ENCODE data around the gene PACRG.

Gene PACRG

GRCh38 chr6:163094881-163095280 lies 367.1 kb downstream of the PACRG start:
- no peak for DNase-seq

DNA sequence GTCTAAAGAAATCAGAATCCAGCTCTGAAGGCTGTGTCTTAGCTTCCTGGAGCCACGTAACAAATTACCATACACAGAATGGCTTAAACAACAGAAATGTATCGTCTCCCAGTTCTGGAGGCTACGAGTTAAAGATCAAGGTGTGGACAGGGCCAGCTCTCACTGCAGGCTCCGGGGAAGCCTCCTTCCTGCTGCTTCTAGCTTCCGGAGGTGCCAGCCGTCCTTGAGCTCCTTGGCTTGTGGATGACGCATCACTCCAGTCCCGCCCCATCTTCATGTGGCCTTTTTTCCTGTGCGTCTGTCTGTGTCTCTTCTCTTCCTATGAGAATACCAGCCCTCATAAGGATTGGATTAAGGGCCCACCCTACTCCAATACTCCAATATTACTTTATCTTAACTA lies 367.6 kb downstream of the PACRG start:
- no peak for DNase-seq

DNA sequence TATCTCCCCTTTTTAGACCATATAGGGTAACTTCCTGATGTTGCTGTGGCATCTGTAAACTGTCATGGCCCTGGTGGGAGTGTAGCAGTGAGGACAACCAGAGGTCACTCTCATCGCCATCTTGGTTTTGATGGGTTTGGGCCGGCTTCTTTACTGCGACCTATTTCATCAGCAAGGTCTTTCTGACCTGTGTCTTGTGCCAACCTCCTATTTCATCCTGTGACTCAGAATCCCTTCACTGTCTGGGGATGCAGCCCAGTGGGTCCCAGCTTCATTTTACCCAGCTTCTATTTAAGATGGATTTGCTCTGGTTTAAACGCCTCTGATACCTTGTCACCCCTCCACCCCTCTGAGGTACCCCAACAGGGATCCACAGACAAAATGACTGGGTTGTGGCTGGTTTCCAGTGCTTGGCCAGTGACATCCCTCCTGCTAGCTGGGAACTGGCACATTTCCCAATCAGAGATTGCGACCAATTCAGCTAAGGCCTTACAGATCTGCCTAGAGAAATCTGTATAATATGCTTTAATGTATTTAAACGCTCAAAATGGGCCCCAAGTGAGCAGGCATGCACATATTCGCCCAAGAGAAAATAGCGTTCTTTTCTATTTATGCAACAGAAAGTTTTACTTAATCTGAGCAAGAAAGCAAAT lies 371.2 kb downstream of the PACRG start:
- no peak for DNase-seq

DNA sequence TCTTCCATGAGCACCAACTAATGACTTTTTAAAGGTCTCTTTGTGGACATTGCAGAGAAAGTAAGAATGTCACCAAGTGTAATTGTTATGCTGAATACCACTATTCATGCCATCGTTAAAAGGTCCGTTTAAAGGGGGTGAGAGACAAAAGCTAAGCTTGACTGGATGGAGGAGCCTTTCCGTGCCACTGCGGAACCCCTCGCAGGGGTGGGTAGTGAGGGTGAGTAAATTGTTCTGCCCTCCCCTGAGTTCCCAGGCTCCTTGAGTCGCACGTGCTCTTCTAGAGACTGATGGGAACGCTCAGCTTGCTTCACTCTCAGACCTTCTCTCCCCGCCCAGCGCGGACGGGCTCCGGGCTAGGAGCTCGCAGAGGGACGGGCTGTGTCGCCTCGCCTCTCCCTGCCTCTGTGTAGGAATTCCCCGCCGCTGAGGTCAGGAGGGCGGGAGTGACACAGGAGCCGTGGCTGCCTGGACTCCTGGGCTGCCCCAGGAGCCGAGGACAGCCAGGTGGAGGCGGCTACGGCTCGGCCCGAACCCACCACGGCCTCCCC lies 371.9 kb downstream of the PACRG start:
- DNase-seq = no peak

DNA sequence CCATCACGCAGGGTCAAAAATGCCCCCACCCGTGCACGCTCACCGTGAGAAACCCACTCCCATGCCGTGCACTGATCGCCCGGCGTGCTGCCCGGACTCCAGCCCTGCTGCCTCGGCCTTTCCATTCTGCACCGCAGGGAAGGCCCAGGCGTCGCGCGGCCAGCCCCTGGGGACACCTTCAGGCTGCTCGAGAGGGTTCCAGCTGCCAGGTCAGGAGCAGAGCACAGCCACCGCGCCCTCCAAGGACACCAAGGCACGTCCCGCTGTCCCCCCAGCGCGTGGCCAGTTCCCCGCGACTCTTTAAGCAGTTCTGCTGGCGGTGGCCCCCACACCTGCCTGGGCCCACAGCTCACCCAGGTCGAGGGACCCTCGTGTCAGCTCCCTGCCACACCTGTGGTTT lies 372.5 kb downstream of the PACRG start:
- no peak for DNase-seq

GRCh38 chr6:163113358-163113962 lies 385.7 kb downstream of the PACRG start:
- no peak for DNase-seq

DNA sequence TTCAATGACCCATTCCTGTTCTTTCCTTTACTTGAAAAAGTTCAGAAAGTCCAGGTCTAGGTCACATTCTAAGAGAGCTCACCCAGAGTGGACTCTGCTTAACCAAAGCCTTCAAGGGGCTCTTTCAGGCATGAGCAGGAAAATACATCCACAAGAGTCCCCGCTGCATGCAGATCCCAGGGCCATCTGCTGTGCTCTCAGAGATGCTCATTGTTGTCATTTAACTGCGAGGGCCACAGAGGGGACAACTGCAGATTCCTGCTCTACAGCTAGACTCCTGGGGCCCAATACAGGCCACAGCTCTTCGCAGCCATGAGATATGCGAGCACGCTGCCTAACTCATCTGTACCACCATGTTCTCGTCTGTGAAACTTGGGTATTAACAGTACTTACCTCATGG lies 391.2 kb downstream of the PACRG start:
- DNase-seq = no peak

DNA sequence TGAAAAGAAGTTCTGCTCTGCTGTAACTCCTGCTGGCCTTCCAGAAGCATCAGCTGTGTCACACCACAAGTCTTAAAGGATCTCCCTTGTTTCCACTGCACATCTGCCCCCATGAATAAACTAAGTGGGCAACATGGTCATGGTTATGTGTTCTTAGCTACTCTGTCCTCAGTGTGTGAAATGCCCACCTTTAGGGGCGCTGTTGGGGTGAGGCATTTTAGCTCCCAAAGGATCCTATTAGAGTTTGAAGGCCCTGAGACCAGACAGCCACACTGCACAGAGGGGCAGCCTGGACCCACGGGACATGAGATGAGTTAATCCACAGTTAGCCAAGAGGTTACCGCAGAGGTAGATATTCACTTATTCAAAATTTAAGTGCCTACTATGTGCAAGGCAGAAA lies 392.4 kb downstream of the PACRG start:
- no peak for DNase-seq

DNA sequence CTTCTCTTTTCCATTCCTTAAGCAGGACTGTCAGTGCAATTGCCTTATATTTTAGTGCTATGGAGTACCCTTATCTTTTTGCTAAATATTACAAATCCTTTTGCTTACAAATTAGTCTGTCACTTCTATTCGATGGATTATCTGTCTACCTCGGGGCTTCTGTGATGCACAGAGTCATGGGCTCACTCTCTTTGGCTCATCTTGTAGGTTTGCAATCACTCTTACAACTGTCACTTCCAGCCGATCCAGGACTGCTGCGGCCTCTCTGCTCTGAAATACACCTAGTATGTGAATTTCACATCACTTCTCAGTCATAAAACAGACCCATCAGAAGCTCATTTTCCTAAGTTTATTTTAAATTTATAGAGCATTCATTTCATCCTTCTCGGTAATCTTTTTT lies 393.5 kb downstream of the PACRG start:
- DNase-seq = no peak

DNA sequence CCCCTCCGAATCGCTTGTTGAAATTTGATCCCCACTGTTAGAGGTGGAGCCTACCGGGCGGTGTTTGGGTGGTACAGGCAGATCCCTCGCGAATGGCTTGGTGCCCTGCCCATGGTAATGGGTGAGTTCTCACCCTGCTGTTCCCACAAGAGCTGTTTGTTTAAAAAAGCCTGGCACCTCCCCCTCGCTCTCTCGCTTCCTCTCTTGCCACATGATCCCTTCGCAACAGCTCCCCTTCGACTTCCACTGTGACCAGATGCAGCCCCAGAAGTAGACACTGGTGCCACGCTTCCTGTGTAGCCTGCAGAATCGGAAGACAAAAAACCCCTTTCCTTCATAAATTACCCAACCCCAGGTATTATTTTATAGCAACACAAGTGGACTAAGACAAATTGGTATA lies 394.6 kb downstream of the PACRG start:
- no peak for DNase-seq

DNA sequence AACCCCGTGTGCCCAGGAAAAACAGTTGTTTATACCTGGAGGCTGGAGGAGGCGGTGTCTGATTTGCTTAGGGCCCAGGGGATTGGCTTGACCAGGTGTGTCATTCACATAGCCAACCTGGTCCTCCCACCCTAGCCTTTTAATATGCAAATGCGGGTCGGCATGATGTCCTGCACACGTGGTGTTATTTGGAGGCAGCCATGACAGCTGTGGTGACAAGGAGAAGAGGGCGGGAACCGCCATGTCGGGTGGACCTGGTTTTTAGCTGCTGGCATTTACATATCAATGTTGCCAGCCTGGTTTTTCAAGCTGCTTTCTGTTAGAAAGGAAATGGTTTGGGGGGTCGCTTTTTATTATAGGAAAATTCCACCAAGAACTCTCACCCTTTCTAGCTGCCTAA lies 395.3 kb downstream of the PACRG start:
- no peak for DNase-seq

- no peak for DNase-seq
Observed at GRCh38 chr6:163126741-163127140, 399.0 kb downstream of the PACRG start.

DNA sequence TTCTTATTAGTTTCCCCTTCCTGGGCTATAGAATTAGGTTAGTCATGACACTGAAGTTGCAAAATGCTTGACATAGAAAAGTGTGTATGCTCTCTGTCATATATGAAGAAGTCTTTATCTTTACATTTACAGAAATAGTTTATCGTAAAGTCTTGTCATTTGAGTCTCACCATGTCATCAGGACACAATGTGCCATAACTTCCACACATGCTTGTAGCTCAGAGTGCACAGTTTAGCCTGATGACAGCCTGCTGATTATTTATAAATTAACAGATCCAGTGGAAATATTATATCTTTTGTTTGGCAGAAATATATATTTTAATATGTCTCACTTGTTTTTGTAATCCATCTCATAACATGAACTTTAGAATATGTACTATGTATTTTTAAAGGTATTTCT lies 399.8 kb downstream of the PACRG start:
- no peak for DNase-seq

GRCh38 chr6:163128324-163128723 lies 400.6 kb downstream of the PACRG start:
- DNase-seq = no peak

- DNase-seq = no peak
Observed at GRCh38 chr6:163132050-163132750, 404.4 kb downstream of the PACRG start.

DNA sequence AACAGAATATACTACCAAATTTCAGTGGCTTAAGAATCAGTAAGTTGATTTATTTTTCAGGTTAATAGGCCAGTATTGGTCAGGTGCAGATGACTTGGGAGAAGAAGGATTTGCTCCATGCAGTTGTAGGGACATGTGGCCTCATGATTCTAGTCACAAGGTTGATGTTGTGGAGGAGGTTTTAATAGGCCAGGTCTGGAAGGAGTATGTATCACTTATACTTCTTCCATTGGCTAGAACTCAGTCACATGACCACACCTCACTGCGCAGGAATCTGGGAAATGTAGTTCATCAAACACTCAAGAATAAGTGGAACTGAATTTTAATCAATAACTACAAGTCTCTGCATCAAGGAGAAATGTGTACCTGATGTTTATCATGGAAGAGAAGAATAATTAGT lies 405.2 kb downstream of the PACRG start:
- no peak for DNase-seq

DNA sequence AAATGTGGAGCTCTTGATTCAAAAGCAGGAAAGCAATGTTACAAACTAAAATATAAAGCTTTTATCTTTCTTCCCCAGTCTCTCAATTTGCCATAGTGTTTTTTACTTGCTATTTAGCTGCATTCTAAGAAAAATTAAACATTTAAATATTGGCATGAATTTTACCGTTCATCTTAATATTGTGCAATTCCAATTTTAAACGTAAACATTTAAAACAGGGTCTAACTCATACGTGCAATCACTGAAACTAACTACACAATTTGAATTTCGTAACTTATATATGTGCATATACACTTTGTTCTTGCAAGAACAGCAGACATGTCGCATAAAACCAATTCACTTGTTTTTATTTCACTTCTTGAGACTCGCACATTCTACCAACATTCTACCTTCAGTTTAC lies 405.9 kb downstream of the PACRG start:
- no peak for DNase-seq

- no peak for DNase-seq
Observed at GRCh38 chr6:163136681-163137397, 409.1 kb downstream of the PACRG start.

DNA sequence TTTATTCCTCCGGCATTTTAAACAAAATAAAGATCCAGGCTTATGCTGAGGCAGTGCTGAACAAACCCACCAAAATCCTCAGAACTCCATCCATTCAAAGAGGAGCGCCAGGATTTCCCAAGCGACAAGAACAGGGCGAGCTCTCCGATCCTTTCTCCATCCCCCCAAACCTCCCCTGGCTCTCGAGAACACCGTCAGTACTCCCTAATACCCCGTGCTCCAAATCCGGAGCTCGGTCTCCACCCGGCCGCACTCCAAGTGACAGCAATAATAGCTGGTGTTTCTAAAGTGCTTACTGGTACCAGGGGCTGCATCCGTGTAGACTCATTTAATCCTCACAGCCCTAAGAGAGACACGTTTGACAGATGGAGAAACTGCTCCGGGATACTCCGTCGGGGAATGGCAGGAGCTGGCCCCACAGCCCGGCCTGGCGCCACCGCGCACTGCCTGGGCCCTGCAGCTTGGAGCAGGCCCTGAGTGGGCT lies 409.7 kb downstream of the PACRG start:
- DNase-seq = no peak

GRCh38 chr6:163146036-163146435 lies 418.3 kb downstream of the PACRG start:
- no peak for DNase-seq

- DNase-seq = no peak
Observed at GRCh38 chr6:163147994-163148393, 420.2 kb downstream of the PACRG start.

DNA sequence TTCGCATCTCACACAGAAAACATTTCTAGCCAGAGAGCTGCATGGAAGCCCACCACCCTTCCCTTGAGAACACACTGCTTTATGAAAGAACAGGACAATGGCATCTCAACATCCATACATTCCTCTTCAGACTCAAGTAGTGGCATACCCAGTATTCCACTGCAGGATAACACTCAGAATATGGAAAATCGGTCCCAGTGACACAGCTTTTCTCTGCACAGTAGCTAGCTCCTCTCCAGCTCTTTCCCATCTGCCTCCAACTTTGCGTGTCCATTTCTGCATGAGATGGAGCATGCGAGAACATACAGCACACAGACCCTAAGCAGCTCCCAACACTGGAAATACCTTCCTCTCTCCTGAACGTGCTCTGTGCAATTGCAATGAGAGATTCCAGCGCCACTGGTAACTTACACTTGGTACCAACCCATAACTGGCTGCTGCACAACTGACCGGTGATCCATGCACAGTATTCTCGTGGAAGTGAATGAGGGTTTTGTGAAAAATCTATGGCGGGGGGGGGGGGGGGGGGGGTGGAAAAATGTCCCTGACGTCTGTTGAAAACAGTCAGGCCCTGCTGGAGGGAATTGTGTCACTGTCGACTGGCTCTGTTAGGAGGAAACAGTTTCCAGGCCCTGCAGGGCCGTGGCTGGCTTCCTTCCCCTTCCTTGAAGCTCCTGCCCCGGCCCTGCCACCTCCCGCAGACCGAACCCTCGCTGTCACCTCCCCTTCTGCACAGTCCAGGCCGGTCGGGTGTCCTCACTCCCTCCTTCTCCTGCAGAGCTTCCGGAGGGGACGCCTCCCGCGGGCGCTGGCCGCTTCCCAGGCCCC lies 420.9 kb downstream of the PACRG start:
- DNase-seq = no peak
